IPS-18c (cell line): ENCODE results near the gene EP400.

Source experiments
- H3K4me3 ChIP-seq: 2 replicates; pipeline ENCODE4 v1.7.0; 2013; ENCODE audit warnings: low read depth, mild to moderate bottlenecking, low read length, moderate library complexity; ENCODE audit not compliant: insufficient read depth
- H3K9me3 ChIP-seq: one replicate; pipeline ENCODE4 v1.6.1; 2013; ENCODE audit warnings: mild to moderate bottlenecking, low read length, moderate library complexity; ENCODE audit not compliant: control insufficient read depth, insufficient read depth

The EP400 gene

GRCh38 chr12:131949431-131950181 is at the start of gene EP400:
TSS of gene EP400 (plus strand) at chr12:131949942. CDS start at chr12:131960620, 10,678 bp downstream.
- H3K4me3 ChIP-seq = peak within 1 kb of the TSS; percentile 85
- H3K9me3 ChIP-seq = no peaks in the 10 kb centered on the region

GRCh38 chr12:131900397-131900796 is 49.3 kb upstream of the EP400 start:
- Histone ChIP-seq H3K9me3 (no peaks in the 10 kb centered on the region), H3K4me3 (no peak overlapping the region)

GRCh38 chr12:131901431-131902331 is 48.1 kb upstream of the EP400 start:
- Histone ChIP-seq H3K9me3 (no peaks in the 10 kb centered on the region), H3K4me3 (no peak overlapping the region)

- Histone ChIP-seq H3K4me3 (no peak overlapping the region), H3K9me3 (no peaks in the 10 kb centered on the region)
These were observed 47.2 kb upstream of the EP400 start for GRCh38 chr12:131902332-131903241.

GRCh38 chr12:131903270-131904255 is 46.2 kb upstream of the EP400 start:
- no peak overlapping the region for H3K4me3 ChIP-seq
- no peaks in the 10 kb centered on the region for H3K9me3 ChIP-seq

- Histone ChIP-seq H3K9me3 (no peaks in the 10 kb centered on the region), H3K4me3 (no peak overlapping the region)
These were observed 45.4 kb upstream of the EP400 start for GRCh38 chr12:131904346-131904745.

GRCh38 chr12:131905081-131905629 is 44.6 kb upstream of the EP400 start:
- Histone ChIP-seq H3K9me3 (no peaks in the 10 kb centered on the region), H3K4me3 (no peak overlapping the region)

- Histone ChIP-seq H3K9me3 (no peaks in the 10 kb centered on the region), H3K4me3 (no peak overlapping the region)
These were observed 44.1 kb upstream of the EP400 start for GRCh38 chr12:131905630-131906091.

GRCh38 chr12:131907379-131908091 is 42.2 kb upstream of the EP400 start:
- Histone ChIP-seq H3K4me3 (no peak overlapping the region), H3K9me3 (no peaks in the 10 kb centered on the region)

GRCh38 chr12:131908092-131909080 is 41.4 kb upstream of the EP400 start:
- H3K4me3 ChIP-seq = no peak overlapping the region
- no peaks in the 10 kb centered on the region for H3K9me3 ChIP-seq

- Histone ChIP-seq H3K4me3 (no peak overlapping the region), H3K9me3 (no peaks in the 10 kb centered on the region)
These were observed 40.5 kb upstream of the EP400 start for GRCh38 chr12:131909081-131909751.

- Histone ChIP-seq H3K9me3 (no peaks in the 10 kb centered on the region), H3K4me3 (no peak overlapping the region)
These were observed 40.0 kb upstream of the EP400 start for GRCh38 chr12:131909752-131910219.

GRCh38 chr12:131910302-131911027 is 39.3 kb upstream of the EP400 start:
- Histone ChIP-seq H3K4me3 (no peak overlapping the region), H3K9me3 (no peaks in the 10 kb centered on the region)
